ENCODE data around the gene LSM14B.
"Not testable (repeated sequence)": the region's sequence is repeated elsewhere in the genome, so short reads cannot be mapped to it uniquely, and the experiment has no call there.

LSM14B gene

DNA sequence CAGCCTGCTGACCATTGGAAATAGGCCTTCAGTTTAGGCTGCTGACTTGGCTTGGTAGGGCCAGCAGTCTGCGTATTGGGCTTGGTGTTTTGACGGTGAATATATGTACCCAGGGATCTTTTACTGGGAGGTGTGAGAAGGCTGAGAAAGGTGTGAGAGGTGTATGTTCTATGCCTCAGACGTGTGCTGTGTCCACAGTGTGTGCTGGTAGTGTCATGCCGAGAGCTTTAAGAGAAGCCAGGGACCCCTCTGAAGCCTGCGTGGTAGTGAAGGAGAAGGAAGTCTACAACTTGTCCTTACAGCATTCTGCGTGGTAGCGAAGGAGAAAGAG, 23.4 kb downstream of the LSM14B start:
- TF ChIP-seq, protein P1, sequence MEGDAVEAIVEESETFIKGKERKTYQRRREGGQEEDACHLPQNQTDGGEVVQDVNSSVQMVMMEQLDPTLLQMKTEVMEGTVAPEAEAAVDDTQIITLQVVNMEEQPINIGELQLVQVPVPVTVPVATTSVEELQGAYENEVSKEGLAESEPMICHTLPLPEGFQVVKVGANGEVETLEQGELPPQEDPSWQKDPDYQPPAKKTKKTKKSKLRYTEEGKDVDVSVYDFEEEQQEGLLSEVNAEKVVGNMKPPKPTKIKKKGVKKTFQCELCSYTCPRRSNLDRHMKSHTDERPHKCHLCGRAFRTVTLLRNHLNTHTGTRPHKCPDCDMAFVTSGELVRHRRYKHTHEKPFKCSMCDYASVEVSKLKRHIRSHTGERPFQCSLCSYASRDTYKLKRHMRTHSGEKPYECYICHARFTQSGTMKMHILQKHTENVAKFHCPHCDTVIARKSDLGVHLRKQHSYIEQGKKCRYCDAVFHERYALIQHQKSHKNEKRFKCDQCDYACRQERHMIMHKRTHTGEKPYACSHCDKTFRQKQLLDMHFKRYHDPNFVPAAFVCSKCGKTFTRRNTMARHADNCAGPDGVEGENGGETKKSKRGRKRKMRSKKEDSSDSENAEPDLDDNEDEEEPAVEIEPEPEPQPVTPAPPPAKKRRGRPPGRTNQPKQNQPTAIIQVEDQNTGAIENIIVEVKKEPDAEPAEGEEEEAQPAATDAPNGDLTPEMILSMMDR (conservative IDR thresholded peaks at IDR 0.05), result no peak
- no peak for TF ChIP-seq ZFX (IDR thresholded peaks at IDR 0.05)
- no peak overlapping the region for H3K27ac ChIP-seq

GRCh38 chr20:62146019-62146755, 23.9 kb downstream of the LSM14B start:
- H3K27ac ChIP-seq, result no peak overlapping the region
- TF ChIP-seq ZFX (IDR thresholded peaks at IDR 0.05), result no peak
- TF ChIP-seq, protein P1 (conservative IDR thresholded peaks at IDR 0.05), result no peak

GRCh38 chr20:62147125-62147524, 24.9 kb downstream of the LSM14B start:
- H3K27ac ChIP-seq, result no peak overlapping the region
- TF ChIP-seq, protein P1 (conservative IDR thresholded peaks at IDR 0.05), result no peak
- TF ChIP-seq ZFX (IDR thresholded peaks at IDR 0.05), result no peak

GRCh38 chr20:62147528-62147927, 25.3 kb downstream of the LSM14B start:
- no peak overlapping the region for H3K27ac ChIP-seq
- TF ChIP-seq ZFX (IDR thresholded peaks at IDR 0.05), result no peak
- TF ChIP-seq, protein P1 (conservative IDR thresholded peaks at IDR 0.05), result no peak

GRCh38 chr20:62148383-62148782, 26.1 kb downstream of the LSM14B start:
- H3K27ac ChIP-seq, result not testable (repeated sequence)

DNA sequence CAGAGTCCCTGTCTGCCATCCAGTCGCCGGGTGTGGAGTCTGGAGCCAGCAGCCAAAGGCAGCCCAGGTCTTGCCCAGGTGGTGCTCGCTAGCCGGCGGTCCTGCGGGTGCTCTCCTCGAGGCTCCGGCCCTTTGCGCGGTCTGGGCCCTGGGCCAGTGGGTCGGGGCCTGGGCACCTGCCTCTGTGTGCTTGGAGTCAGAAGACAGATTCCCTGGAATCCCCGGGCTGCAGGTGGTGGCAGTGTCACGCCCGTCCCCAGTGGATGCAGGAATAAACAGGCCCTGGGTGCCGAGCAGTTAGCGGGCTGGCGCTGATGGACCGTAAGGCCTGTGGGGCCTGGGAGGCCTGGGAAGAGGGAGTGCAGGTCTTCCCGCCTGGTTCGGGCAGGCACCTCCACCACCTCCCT, 26.6 kb downstream of the LSM14B start:
- H3K27ac ChIP-seq, result no peak overlapping the region
- no peak for TF ChIP-seq ZFX (IDR thresholded peaks at IDR 0.05)
- TF ChIP-seq, protein P1 (conservative IDR thresholded peaks at IDR 0.05), result no peak

DNA sequence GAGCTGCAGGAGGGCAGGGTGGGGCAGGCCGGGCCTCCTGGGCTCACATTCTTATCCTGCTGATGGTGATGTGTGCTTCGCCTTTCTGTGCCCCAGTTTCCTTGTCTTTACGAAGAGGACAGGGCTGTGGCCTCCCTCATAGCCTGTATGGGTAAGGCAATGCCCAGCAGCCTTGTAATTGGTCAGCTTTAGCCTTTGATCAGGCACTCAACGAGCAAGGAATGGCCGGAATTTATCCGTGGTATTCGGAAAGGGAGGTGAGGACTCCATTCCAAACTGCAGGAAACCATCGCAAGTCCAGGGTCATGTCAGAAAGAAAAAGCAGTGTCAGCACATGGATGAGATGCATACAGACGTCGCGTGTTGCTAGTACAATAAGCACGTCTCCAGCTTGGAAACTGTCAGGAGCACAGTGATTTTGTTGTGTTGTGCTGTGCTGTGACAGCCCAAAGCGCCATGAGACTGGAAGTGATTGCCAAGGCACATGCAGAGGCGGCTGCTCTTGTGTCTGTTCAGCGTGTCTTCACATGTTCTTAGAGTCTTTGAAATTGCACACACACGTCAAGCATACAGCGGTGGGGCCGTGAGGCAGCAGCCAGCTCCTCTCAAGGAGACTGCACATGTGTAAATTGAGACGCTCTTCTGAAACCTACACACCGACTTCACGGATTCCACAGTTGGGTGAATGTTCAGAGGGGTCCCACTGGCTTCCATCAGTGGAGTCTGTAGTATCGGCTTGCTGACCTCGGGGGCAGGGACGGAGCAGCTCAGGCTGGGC, 27.4 kb downstream of the LSM14B start:
- TF ChIP-seq ZFX (IDR thresholded peaks at IDR 0.05), result no peak
- TF ChIP-seq, protein P1 (conservative IDR thresholded peaks at IDR 0.05), result no peak
- no peak overlapping the region for H3K27ac ChIP-seq

DNA sequence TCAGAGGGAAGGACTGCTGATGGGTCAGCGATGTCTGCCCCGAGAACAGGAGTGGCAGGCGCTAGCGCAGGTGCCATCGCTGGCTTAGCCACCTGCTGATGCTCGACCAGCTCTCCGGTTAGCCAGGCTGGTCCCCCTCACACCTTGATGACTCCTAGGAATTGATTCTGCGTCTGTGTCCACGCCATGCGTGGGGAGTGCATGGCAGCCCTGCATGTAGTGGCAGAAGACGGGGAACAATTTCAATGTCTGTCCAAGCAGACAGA, 28.0 kb downstream of the LSM14B start:
- H3K27ac ChIP-seq, result no peak overlapping the region
- TF ChIP-seq, protein P1 (conservative IDR thresholded peaks at IDR 0.05), result no peak
- TF ChIP-seq ZFX (IDR thresholded peaks at IDR 0.05), result no peak
